ENCODE measurements around the gene CTSA.

- TF ChIP-seq, protein P1, sequence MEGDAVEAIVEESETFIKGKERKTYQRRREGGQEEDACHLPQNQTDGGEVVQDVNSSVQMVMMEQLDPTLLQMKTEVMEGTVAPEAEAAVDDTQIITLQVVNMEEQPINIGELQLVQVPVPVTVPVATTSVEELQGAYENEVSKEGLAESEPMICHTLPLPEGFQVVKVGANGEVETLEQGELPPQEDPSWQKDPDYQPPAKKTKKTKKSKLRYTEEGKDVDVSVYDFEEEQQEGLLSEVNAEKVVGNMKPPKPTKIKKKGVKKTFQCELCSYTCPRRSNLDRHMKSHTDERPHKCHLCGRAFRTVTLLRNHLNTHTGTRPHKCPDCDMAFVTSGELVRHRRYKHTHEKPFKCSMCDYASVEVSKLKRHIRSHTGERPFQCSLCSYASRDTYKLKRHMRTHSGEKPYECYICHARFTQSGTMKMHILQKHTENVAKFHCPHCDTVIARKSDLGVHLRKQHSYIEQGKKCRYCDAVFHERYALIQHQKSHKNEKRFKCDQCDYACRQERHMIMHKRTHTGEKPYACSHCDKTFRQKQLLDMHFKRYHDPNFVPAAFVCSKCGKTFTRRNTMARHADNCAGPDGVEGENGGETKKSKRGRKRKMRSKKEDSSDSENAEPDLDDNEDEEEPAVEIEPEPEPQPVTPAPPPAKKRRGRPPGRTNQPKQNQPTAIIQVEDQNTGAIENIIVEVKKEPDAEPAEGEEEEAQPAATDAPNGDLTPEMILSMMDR (IDR thresholded peaks at IDR 0.05; ENCODE audit: poor library complexity): no peak
- TF ChIP-seq EZH2 (IDR thresholded peaks at IDR 0.05; ENCODE audit: borderline replicate concordance): no peak
Measured at GRCh38 chr20:45902199-45902701, 11.1 kb downstream of the CTSA start.

Measured in hepatocyte (in vitro differentiated cells).